Neural cell (in vitro differentiated cells): ENCODE results near the gene FPR1.

Experiments used
- EP300 ChIP-seq: fragments of 450-650 bp; conservative IDR thresholded peaks from 2 replicates; pipeline ENCODE4 v1.6.1; 2014; ENCODE audit warnings: antibody characterized with exemption, mild to moderate bottlenecking, moderate library complexity; ENCODE audit not compliant: poor library complexity, severe bottlenecking
- SMC3 ChIP-seq: fragments of 450-650 bp; conservative IDR thresholded peaks from 2 replicates; pipeline ENCODE4 v1.6.1; 2014; ENCODE audit warnings: antibody characterized with exemption, mild to moderate bottlenecking, moderate library complexity; ENCODE audit not compliant: poor library complexity
- TF ChIP-seq, protein P1 (sequence below): IDR thresholded peaks from 2 replicates; pipeline ENCODE4 v1.6.1; 2012; ENCODE audit warnings: borderline replicate concordance
- TF ChIP-seq, protein P2 (sequence below): fragments of 450-650 bp; IDR thresholded peaks from 2 replicates; pipeline ENCODE4 v1.5.1; 2014; ENCODE audit warnings: antibody characterized with exemption, mild to moderate bottlenecking, moderate library complexity; ENCODE audit not compliant: poor library complexity, severe bottlenecking

DNA sequence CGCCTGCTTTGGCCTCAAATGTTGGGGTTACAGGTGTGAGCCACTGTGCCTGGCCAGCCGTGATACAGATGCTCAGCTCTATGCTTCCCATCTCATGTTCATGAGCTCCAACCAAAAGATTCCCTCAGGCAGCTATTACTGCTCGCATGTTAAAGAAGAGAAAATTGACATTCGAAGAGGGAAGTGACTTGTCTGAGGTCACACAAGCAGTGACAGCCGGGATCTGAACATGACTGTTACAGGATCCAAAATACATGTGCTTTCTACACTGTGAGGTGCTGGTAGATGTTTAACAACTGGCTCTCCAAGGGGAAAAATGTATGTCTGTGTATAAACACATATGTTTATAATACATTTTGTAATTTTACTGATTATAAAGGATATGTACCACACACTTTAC, 11.3 kb downstream of the FPR1 start:
- TF ChIP-seq, protein P1, sequence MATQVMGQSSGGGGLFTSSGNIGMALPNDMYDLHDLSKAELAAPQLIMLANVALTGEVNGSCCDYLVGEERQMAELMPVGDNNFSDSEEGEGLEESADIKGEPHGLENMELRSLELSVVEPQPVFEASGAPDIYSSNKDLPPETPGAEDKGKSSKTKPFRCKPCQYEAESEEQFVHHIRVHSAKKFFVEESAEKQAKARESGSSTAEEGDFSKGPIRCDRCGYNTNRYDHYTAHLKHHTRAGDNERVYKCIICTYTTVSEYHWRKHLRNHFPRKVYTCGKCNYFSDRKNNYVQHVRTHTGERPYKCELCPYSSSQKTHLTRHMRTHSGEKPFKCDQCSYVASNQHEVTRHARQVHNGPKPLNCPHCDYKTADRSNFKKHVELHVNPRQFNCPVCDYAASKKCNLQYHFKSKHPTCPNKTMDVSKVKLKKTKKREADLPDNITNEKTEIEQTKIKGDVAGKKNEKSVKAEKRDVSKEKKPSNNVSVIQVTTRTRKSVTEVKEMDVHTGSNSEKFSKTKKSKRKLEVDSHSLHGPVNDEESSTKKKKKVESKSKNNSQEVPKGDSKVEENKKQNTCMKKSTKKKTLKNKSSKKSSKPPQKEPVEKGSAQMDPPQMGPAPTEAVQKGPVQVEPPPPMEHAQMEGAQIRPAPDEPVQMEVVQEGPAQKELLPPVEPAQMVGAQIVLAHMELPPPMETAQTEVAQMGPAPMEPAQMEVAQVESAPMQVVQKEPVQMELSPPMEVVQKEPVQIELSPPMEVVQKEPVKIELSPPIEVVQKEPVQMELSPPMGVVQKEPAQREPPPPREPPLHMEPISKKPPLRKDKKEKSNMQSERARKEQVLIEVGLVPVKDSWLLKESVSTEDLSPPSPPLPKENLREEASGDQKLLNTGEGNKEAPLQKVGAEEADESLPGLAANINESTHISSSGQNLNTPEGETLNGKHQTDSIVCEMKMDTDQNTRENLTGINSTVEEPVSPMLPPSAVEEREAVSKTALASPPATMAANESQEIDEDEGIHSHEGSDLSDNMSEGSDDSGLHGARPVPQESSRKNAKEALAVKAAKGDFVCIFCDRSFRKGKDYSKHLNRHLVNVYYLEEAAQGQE, result no peak
- TF ChIP-seq, protein P2, sequence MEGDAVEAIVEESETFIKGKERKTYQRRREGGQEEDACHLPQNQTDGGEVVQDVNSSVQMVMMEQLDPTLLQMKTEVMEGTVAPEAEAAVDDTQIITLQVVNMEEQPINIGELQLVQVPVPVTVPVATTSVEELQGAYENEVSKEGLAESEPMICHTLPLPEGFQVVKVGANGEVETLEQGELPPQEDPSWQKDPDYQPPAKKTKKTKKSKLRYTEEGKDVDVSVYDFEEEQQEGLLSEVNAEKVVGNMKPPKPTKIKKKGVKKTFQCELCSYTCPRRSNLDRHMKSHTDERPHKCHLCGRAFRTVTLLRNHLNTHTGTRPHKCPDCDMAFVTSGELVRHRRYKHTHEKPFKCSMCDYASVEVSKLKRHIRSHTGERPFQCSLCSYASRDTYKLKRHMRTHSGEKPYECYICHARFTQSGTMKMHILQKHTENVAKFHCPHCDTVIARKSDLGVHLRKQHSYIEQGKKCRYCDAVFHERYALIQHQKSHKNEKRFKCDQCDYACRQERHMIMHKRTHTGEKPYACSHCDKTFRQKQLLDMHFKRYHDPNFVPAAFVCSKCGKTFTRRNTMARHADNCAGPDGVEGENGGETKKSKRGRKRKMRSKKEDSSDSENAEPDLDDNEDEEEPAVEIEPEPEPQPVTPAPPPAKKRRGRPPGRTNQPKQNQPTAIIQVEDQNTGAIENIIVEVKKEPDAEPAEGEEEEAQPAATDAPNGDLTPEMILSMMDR, result no peak
- TF ChIP-seq EP300 (no peak), SMC3 (no peak)
